Measurements from ENCODE around the gene GABARAP. TPM values are rescaled to one million over a fixed set of nuclear protein-coding genes. Genes with fewer than 3 reads are reported as not detected.

GABARAP gene
- total RNA-seq, 6 donors from 2014 or later, result 381 to 631 (median 601) TPM

GRCh38 chr17:7204828-7205461 is 37.3 kb downstream of the GABARAP start:
- no peaks in the 10 kb centered on the region for H3K9me3 ChIP-seq
- peaks cover 10 to 18% (median 13%) of the 10 kb centered on the region in 4 donors for H3K4me1 ChIP-seq
- H3K4me3 ChIP-seq, result peak overlapping the region; percentile 19 to 52 (median 48)
- ATAC-seq (ENCODE audit: low FRiP score in 2 of 2) (peak; percentile 90 to 93), DNase-seq (peak; percentile 87 to 96)
- 0 to 2% methylated on average over 12 to 31 of the region's 34 CpGs for WGBS, 2 donors
- H3K27ac ChIP-seq, result peak overlapping the region; percentile 2 to 67 (median 42)
- H3K27me3 ChIP-seq, result no peaks in the 10 kb centered on the region
- TF ChIP-seq CTCF (IDR thresholded peaks at IDR 0.05) (no peak), EP300 (IDR thresholded peaks at IDR 0.05) (no peak), POLR2A (IDR thresholded peaks at IDR 0.05) (peak in 1 of 4 donors; percentile 31), POLR2AphosphoS5 (IDR thresholded peaks at IDR 0.05) (peak in 1 of 2 donors; percentile 48)
- peaks cover 3 to 30% (median 16%) of the 10 kb centered on the region in 4 donors for H3K36me3 ChIP-seq

- peak in 1 of 2 donors; percentile 5 for ATAC-seq (ENCODE audit: low FRiP score in 2 of 2)
- no peak for DNase-seq
- Histone ChIP-seq H3K36me3 (peaks cover 3 to 34% (median 16%) of the 10 kb centered on the region in 4 donors), H3K4me1 (peaks cover 10 to 18% (median 13%) of the 10 kb centered on the region in 4 donors), H3K27ac (peak overlapping the region in 3 of 4 donors; percentile 35 to 67 (median 50)), H3K9me3 (no peaks in the 10 kb centered on the region), H3K27me3 (no peaks in the 10 kb centered on the region), H3K4me3 (peak overlapping the region in 3 of 4 donors; percentile 45 to 52 (median 50))
- 79 to 84% methylated on average over 15 of the region's 15 CpGs for WGBS, 2 donors
- TF ChIP-seq POLR2A (IDR thresholded peaks at IDR 0.05) (no peak), CTCF (IDR thresholded peaks at IDR 0.05) (no peak), EP300 (IDR thresholded peaks at IDR 0.05) (no peak), POLR2AphosphoS5 (IDR thresholded peaks at IDR 0.05) (no peak)
Observed at GRCh38 chr17:7204336-7204735, 37.9 kb downstream of the GABARAP start.

- H3K27ac ChIP-seq, result no peak overlapping the region
- DNase-seq (no peak), ATAC-seq (ENCODE audit: low FRiP score in 2 of 2) (no peak)
- no peak for TF ChIP-seq POLR2AphosphoS5 (IDR thresholded peaks at IDR 0.05)
- TF ChIP-seq EP300 (IDR thresholded peaks at IDR 0.05), result no peak
- no peak for TF ChIP-seq CTCF (IDR thresholded peaks at IDR 0.05)
- no peaks in the 10 kb centered on the region for H3K27me3 ChIP-seq
- no peak overlapping the region for H3K4me3 ChIP-seq
- 96 to 97% methylated on average over 15 to 16 of the region's 16 CpGs for WGBS, 2 donors
- H3K9me3 ChIP-seq, result no peaks in the 10 kb centered on the region
- H3K36me3 ChIP-seq, result peaks cover 3 to 38% (median 16%) of the 10 kb centered on the region in 4 donors
- H3K4me1 ChIP-seq, result peaks cover 10 to 18% (median 13%) of the 10 kb centered on the region in 4 donors
Observed at GRCh38 chr17:7203391-7203790, 38.9 kb downstream of the GABARAP start.

- Histone ChIP-seq H3K4me3 (no peak overlapping the region), H3K27me3 (no peaks in the 10 kb centered on the region), H3K4me1 (no peaks in the 10 kb centered on the region), H3K9me3 (no peaks in the 10 kb centered on the region), H3K27ac (no peak overlapping the region), H3K36me3 (peaks cover 0 to 75% (median 37%) of the 10 kb centered on the region in 4 donors)
- ATAC-seq (ENCODE audit: low FRiP score in 2 of 2), result no peak
- no peak for DNase-seq
- TF ChIP-seq EP300 (IDR thresholded peaks at IDR 0.05) (no peak), POLR2AphosphoS5 (IDR thresholded peaks at IDR 0.05) (no peak), POLR2A (IDR thresholded peaks at IDR 0.05) (no peak), CTCF (IDR thresholded peaks at IDR 0.05) (no peak)
- WGBS, 2 donors, result 91 to 93% methylated on average over 18 to 22 of the region's 22 CpGs
Observed at GRCh38 chr17:7196651-7197401, 45.4 kb downstream of the GABARAP start.

Measured in upper lobe of left lung (tissue), 6 donors.